Measurements from ENCODE around the gene RPL36AL. TPM values are rescaled to one million over a fixed set of nuclear protein-coding genes. Genes with fewer than 3 reads are reported as not detected.

The RPL36AL gene
- total RNA-seq, 3 donors from 2014 or later (not counting 1 experiment from before 2014, with no cell fraction given): 126 to 166 (median 150) TPM

DNA sequence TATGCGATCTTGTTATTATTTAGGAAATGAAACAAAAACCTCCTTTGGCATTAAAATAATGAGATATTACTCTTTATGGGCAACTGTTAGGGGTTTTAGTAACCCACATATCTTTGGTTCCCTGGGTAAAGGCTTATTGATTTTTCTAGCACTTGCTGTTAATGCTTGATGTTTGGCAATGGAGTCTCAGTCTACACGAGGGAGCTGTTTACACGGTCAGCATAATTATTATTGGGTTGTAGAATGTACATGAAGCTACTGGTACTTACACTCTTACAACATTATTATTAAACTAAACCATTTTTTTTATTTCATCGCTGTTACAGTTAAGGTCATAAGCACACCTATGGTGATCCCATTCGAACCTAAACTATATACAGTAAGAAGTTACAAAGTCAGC lies 46.4 kb downstream of the RPL36AL start:
- intact Hi-C loops (cut with micrococcal nuclease): no loop called here
- Mint-ChIP-seq H3K36me3 (no peaks in the 10 kb centered on the region), H3K27me3 (ENCODE audit: low read depth in 2 of 2) (no peaks in the 10 kb centered on the region), H3K9me3 (no peaks in the 10 kb centered on the region), H3K4me1 (peaks cover 4 to 7% of the 10 kb centered on the region in 2 donors), H3K4me3 (no peak overlapping the region), H3K27ac (no peak overlapping the region)
- H3K27ac ChIP-seq (ENCODE audit: low read length): no peak overlapping the region
- no peaks in the 10 kb centered on the region for H3K4me1 ChIP-seq (ENCODE audit: control insufficient read depth, insufficient read depth, low read length)
- H3K4me3 ChIP-seq (ENCODE audit: low read length): no peak overlapping the region
- H3K27me3 ChIP-seq (ENCODE audit: control insufficient read depth, insufficient read depth, low read length): no peaks in the 10 kb centered on the region
- peaks cover 8% of the 10 kb centered on the region for H3K36me3 ChIP-seq (ENCODE audit: control insufficient read depth, insufficient read depth, low read length)
- 100% methylated on average over 2 of the region's 5 CpGs for WGBS (ENCODE audit: insufficient coverage)
- DNase-seq (no peak), ATAC-seq (no peak)
- TF ChIP-seq, protein P1, sequence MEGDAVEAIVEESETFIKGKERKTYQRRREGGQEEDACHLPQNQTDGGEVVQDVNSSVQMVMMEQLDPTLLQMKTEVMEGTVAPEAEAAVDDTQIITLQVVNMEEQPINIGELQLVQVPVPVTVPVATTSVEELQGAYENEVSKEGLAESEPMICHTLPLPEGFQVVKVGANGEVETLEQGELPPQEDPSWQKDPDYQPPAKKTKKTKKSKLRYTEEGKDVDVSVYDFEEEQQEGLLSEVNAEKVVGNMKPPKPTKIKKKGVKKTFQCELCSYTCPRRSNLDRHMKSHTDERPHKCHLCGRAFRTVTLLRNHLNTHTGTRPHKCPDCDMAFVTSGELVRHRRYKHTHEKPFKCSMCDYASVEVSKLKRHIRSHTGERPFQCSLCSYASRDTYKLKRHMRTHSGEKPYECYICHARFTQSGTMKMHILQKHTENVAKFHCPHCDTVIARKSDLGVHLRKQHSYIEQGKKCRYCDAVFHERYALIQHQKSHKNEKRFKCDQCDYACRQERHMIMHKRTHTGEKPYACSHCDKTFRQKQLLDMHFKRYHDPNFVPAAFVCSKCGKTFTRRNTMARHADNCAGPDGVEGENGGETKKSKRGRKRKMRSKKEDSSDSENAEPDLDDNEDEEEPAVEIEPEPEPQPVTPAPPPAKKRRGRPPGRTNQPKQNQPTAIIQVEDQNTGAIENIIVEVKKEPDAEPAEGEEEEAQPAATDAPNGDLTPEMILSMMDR (IDR thresholded peaks at IDR 0.05): no peak
- peaks cover 4% of the 10 kb centered on the region for H3K9me3 ChIP-seq (ENCODE audit: control insufficient read depth, insufficient read depth, low read length)

DNA sequence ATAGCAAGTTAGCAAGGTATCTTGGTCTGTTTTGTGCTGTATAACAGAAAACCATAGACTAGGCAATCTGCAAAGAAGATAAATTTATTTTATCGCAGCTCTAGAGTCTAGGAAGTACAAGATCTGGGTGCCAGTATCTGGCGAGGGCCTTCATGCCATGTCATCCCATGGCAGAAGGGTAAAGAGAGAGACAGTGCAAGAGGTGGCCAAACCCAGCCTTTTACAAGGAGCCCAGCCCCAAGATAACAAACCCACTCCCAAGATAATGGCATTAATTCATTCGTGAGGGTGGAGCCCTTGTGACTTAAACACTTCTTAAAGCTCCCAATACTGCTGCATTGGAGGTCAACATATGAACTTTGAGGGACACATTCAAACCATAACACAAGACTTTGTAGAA lies 51.1 kb downstream of the RPL36AL start:
- Mint-ChIP-seq H3K9me3 (no peaks in the 10 kb centered on the region), H3K27me3 (ENCODE audit: low read depth in 2 of 2) (no peaks in the 10 kb centered on the region), H3K4me3 (no peak overlapping the region), H3K4me1 (no peaks in the 10 kb centered on the region), H3K36me3 (no peaks in the 10 kb centered on the region), H3K27ac (no peak overlapping the region)
- Histone ChIP-seq H3K4me3 (ENCODE audit: low read length) (no peak overlapping the region), H3K4me1 (ENCODE audit: control insufficient read depth, insufficient read depth, low read length) (no peaks in the 10 kb centered on the region), H3K27ac (ENCODE audit: low read length) (no peak overlapping the region), H3K9me3 (ENCODE audit: control insufficient read depth, insufficient read depth, low read length) (peaks cover 4% of the 10 kb centered on the region), H3K27me3 (ENCODE audit: control insufficient read depth, insufficient read depth, low read length) (no peaks in the 10 kb centered on the region), H3K36me3 (ENCODE audit: control insufficient read depth, insufficient read depth, low read length) (no peaks in the 10 kb centered on the region)
- intact Hi-C loops (cut with micrococcal nuclease): no loop called here
- WGBS (ENCODE audit: insufficient coverage): 89% methylated on average over 3 of the region's 3 CpGs
- ATAC-seq: no peak
- TF ChIP-seq, protein P1 (IDR thresholded peaks at IDR 0.05): no peak
- DNase-seq: no peak

Other genes with a start within 250 kb of the RPL36AL start
- 1,000 to 10,000 TPM; 1,124 to 1,711 (median 1,654) TPM for gene RPS29, start 34.2 kb downstream of the RPL36AL start, total RNA-seq
- gene LRR1, start 21.7 kb downstream of the RPL36AL start, total RNA-seq: 10 to 100 TPM in 1 of 3 donors, 1 to 10 TPM in 2; 8.1 to 11.7 (median 8.7) TPM
- gene MGAT2, start 173 bp upstream of the RPL36AL start, total RNA-seq: 10 to 100 TPM; 29.9 to 34.8 (median 33.8) TPM
- 10 to 100 TPM; 10.5 to 16.2 (median 11.4) TPM for gene DNAAF2, start 14.6 kb upstream of the RPL36AL start, total RNA-seq
- 1 to 10 TPM; 3.0 to 4.5 (median 4.1) TPM for gene POLE2, start 67.6 kb upstream of the RPL36AL start, total RNA-seq
- 1 to 10 TPM; 6.3 to 7.0 (median 6.9) TPM for gene KLHDC1, start 72.5 kb upstream of the RPL36AL start, total RNA-seq
- 10 to 100 TPM; 60.4 to 64.2 (median 63.2) TPM for gene KLHDC2, start 147.5 kb upstream of the RPL36AL start, total RNA-seq
- 100 to 1,000 TPM; 120 to 126 (median 122) TPM for gene NEMF, start 232.2 kb upstream of the RPL36AL start, total RNA-seq